ENCODE measurements around the gene CDRT15. TPM values are rescaled to one million over a fixed set of nuclear protein-coding genes. Genes with fewer than 3 reads are reported as not detected.
"Not testable (repeated sequence)": the region's sequence is repeated elsewhere in the genome, so short reads cannot be mapped to it uniquely, and the experiment has no call there.

The CDRT15 gene
- total and polyA plus RNA-seq, 4 donors, result 0.95 TPM; not detected in 3

- not testable (repeated sequence) for DNase-seq (ENCODE audit: low read depth in 4 of 6, low spot score in 6 of 6); H3K9me3 ChIP-seq (ENCODE audit: control insufficient read depth, insufficient read depth, low read length); H3K27me3 ChIP-seq (ENCODE audit: control insufficient read depth, insufficient read depth, low read length); H3K4me3 ChIP-seq (ENCODE audit: low read depth, low read length); H3K4me1 ChIP-seq (ENCODE audit: control insufficient read depth, insufficient read depth, low read length); H3K36me3 ChIP-seq (ENCODE audit: control insufficient read depth, insufficient read depth, low read length); H3K27ac ChIP-seq (ENCODE audit: low read depth, low read length)
- no CpG with 5 or more reads among the region's 5 CpGs for WGBS (ENCODE audit: insufficient coverage)
These were observed 2.6 kb upstream of the CDRT15 start for GRCh38 chr17:14239271-14239670.

GRCh38 chr17:14236032-14236431 lies 630 bp downstream of the CDRT15 start:
- WGBS (ENCODE audit: insufficient coverage), result 90% methylated on average over 4 of the region's 9 CpGs

GRCh38 chr17:14235047-14235446 lies 1.6 kb downstream of the CDRT15 start:
- not testable (repeated sequence) for H3K36me3 ChIP-seq (ENCODE audit: control insufficient read depth, insufficient read depth, low read length); H3K4me1 ChIP-seq (ENCODE audit: control insufficient read depth, insufficient read depth, low read length); H3K27ac ChIP-seq (ENCODE audit: low read depth, low read length); H3K4me3 ChIP-seq (ENCODE audit: low read depth, low read length); H3K27me3 ChIP-seq (ENCODE audit: control insufficient read depth, insufficient read depth, low read length); DNase-seq (ENCODE audit: low read depth in 4 of 6, low spot score in 6 of 6); H3K9me3 ChIP-seq (ENCODE audit: control insufficient read depth, insufficient read depth, low read length)
- WGBS (ENCODE audit: insufficient coverage), result no CpG with 5 or more reads among the region's 2 CpGs

More at GRCh38 chr17:14236032-14236431, 630 bp downstream of the CDRT15 start:
- not testable (repeated sequence) for H3K4me3 ChIP-seq (ENCODE audit: low read depth, low read length); H3K36me3 ChIP-seq (ENCODE audit: control insufficient read depth, insufficient read depth, low read length); H3K9me3 ChIP-seq (ENCODE audit: control insufficient read depth, insufficient read depth, low read length); H3K27ac ChIP-seq (ENCODE audit: low read depth, low read length); H3K27me3 ChIP-seq (ENCODE audit: control insufficient read depth, insufficient read depth, low read length); H3K4me1 ChIP-seq (ENCODE audit: control insufficient read depth, insufficient read depth, low read length); DNase-seq (ENCODE audit: low read depth in 4 of 6, low spot score in 6 of 6)

- not testable (repeated sequence) for H3K27me3 ChIP-seq (ENCODE audit: control insufficient read depth, insufficient read depth, low read length); H3K36me3 ChIP-seq (ENCODE audit: control insufficient read depth, insufficient read depth, low read length); H3K4me1 ChIP-seq (ENCODE audit: control insufficient read depth, insufficient read depth, low read length); H3K4me3 ChIP-seq (ENCODE audit: low read depth, low read length); DNase-seq (ENCODE audit: low read depth in 4 of 6, low spot score in 6 of 6); H3K9me3 ChIP-seq (ENCODE audit: control insufficient read depth, insufficient read depth, low read length); H3K27ac ChIP-seq (ENCODE audit: low read depth, low read length)
- no CpG with 5 or more reads among the region's 6 CpGs for WGBS (ENCODE audit: insufficient coverage)
These were observed 5.5 kb downstream of the CDRT15 start for GRCh38 chr17:14231187-14231586.

- H3K27ac ChIP-seq (ENCODE audit: low read depth, low read length), result no peak overlapping the region
- H3K4me1 ChIP-seq (ENCODE audit: control insufficient read depth, insufficient read depth, low read length), result no peaks in the 10 kb centered on the region
- H3K36me3 ChIP-seq (ENCODE audit: control insufficient read depth, insufficient read depth, low read length), result no peaks in the 10 kb centered on the region
- DNase-seq (ENCODE audit: low read depth in 4 of 6, low spot score in 6 of 6), result peak in 2 of 6 donors; percentile 28 to 29
- 24% methylated on average over 2 of the region's 4 CpGs for WGBS (ENCODE audit: insufficient coverage)
- no peaks in the 10 kb centered on the region for H3K27me3 ChIP-seq (ENCODE audit: control insufficient read depth, insufficient read depth, low read length)
- H3K9me3 ChIP-seq (ENCODE audit: control insufficient read depth, insufficient read depth, low read length), result no peaks in the 10 kb centered on the region
- H3K4me3 ChIP-seq (ENCODE audit: low read depth, low read length), result no peak overlapping the region
These were observed 7.8 kb downstream of the CDRT15 start for GRCh38 chr17:14228903-14229302.

GRCh38 chr17:14227052-14227451 lies 9.6 kb downstream of the CDRT15 start:
- 94% methylated on average over 4 of the region's 7 CpGs for WGBS (ENCODE audit: insufficient coverage)
- Histone ChIP-seq H3K9me3 (ENCODE audit: control insufficient read depth, insufficient read depth, low read length) (no peaks in the 10 kb centered on the region), H3K27me3 (ENCODE audit: control insufficient read depth, insufficient read depth, low read length) (no peaks in the 10 kb centered on the region), H3K27ac (ENCODE audit: low read depth, low read length) (no peak overlapping the region), H3K4me1 (ENCODE audit: control insufficient read depth, insufficient read depth, low read length) (no peaks in the 10 kb centered on the region), H3K4me3 (ENCODE audit: low read depth, low read length) (no peak overlapping the region), H3K36me3 (ENCODE audit: control insufficient read depth, insufficient read depth, low read length) (no peaks in the 10 kb centered on the region)
- DNase-seq (ENCODE audit: low read depth in 4 of 6, low spot score in 6 of 6), result no peak

GRCh38 chr17:14225254-14225980 lies 11.2 kb downstream of the CDRT15 start:
- Histone ChIP-seq H3K9me3 (ENCODE audit: control insufficient read depth, insufficient read depth, low read length) (no peaks in the 10 kb centered on the region), H3K27ac (ENCODE audit: low read depth, low read length) (no peak overlapping the region), H3K4me3 (ENCODE audit: low read depth, low read length) (no peak overlapping the region), H3K36me3 (ENCODE audit: control insufficient read depth, insufficient read depth, low read length) (no peaks in the 10 kb centered on the region), H3K27me3 (ENCODE audit: control insufficient read depth, insufficient read depth, low read length) (no peaks in the 10 kb centered on the region), H3K4me1 (ENCODE audit: control insufficient read depth, insufficient read depth, low read length) (no peaks in the 10 kb centered on the region)
- peak in 1 of 6 donors; percentile 65 for DNase-seq (ENCODE audit: low read depth in 4 of 6, low spot score in 6 of 6)
- no CpG with 5 or more reads among the region's 10 CpGs for WGBS (ENCODE audit: insufficient coverage)

GRCh38 chr17:14222611-14223010 lies 14.1 kb downstream of the CDRT15 start:
- H3K9me3 ChIP-seq (ENCODE audit: control insufficient read depth, insufficient read depth, low read length), result no peaks in the 10 kb centered on the region
- no peaks in the 10 kb centered on the region for H3K36me3 ChIP-seq (ENCODE audit: control insufficient read depth, insufficient read depth, low read length)
- WGBS (ENCODE audit: insufficient coverage), result 79% methylated on average over 4 of the region's 4 CpGs
- DNase-seq (ENCODE audit: low read depth in 4 of 6, low spot score in 6 of 6), result no peak
- H3K4me3 ChIP-seq (ENCODE audit: low read depth, low read length), result no peak overlapping the region
- H3K27me3 ChIP-seq (ENCODE audit: control insufficient read depth, insufficient read depth, low read length), result no peaks in the 10 kb centered on the region
- no peaks in the 10 kb centered on the region for H3K4me1 ChIP-seq (ENCODE audit: control insufficient read depth, insufficient read depth, low read length)
- H3K27ac ChIP-seq (ENCODE audit: low read depth, low read length), result no peak overlapping the region

GRCh38 chr17:14214271-14214670 lies 22.4 kb downstream of the CDRT15 start:
- WGBS (ENCODE audit: insufficient coverage), result 100% methylated on average over 2 of the region's 2 CpGs

GRCh38 chr17:14212401-14212800 lies 24.3 kb downstream of the CDRT15 start:
- Histone ChIP-seq H3K27ac (ENCODE audit: low read depth, low read length) (no peak overlapping the region), H3K27me3 (ENCODE audit: control insufficient read depth, insufficient read depth, low read length) (no peaks in the 10 kb centered on the region), H3K4me1 (ENCODE audit: control insufficient read depth, insufficient read depth, low read length) (no peaks in the 10 kb centered on the region), H3K36me3 (ENCODE audit: control insufficient read depth, insufficient read depth, low read length) (peaks cover 8% of the 10 kb centered on the region), H3K4me3 (ENCODE audit: low read depth, low read length) (no peak overlapping the region), H3K9me3 (ENCODE audit: control insufficient read depth, insufficient read depth, low read length) (no peaks in the 10 kb centered on the region)
- DNase-seq (ENCODE audit: low read depth in 4 of 6, low spot score in 6 of 6), result no peak
- WGBS (ENCODE audit: insufficient coverage), result 97% methylated on average over 10 of the region's 12 CpGs

More at GRCh38 chr17:14214271-14214670, 22.4 kb downstream of the CDRT15 start:
- Histone ChIP-seq H3K9me3 (ENCODE audit: control insufficient read depth, insufficient read depth, low read length) (no peaks in the 10 kb centered on the region), H3K4me1 (ENCODE audit: control insufficient read depth, insufficient read depth, low read length) (no peaks in the 10 kb centered on the region), H3K27me3 (ENCODE audit: control insufficient read depth, insufficient read depth, low read length) (no peaks in the 10 kb centered on the region), H3K36me3 (ENCODE audit: control insufficient read depth, insufficient read depth, low read length) (peaks cover 5% of the 10 kb centered on the region), H3K4me3 (ENCODE audit: low read depth, low read length) (no peak overlapping the region), H3K27ac (ENCODE audit: low read depth, low read length) (no peak overlapping the region)
- no peak for DNase-seq (ENCODE audit: low read depth in 4 of 6, low spot score in 6 of 6)

Data from spinal cord (tissue), 10 donors.